Measurements from ENCODE around the gene HIRA. TPM values are rescaled to one million over a fixed set of nuclear protein-coding genes. Genes with fewer than 3 reads are reported as not detected.

The HIRA gene, protein sequence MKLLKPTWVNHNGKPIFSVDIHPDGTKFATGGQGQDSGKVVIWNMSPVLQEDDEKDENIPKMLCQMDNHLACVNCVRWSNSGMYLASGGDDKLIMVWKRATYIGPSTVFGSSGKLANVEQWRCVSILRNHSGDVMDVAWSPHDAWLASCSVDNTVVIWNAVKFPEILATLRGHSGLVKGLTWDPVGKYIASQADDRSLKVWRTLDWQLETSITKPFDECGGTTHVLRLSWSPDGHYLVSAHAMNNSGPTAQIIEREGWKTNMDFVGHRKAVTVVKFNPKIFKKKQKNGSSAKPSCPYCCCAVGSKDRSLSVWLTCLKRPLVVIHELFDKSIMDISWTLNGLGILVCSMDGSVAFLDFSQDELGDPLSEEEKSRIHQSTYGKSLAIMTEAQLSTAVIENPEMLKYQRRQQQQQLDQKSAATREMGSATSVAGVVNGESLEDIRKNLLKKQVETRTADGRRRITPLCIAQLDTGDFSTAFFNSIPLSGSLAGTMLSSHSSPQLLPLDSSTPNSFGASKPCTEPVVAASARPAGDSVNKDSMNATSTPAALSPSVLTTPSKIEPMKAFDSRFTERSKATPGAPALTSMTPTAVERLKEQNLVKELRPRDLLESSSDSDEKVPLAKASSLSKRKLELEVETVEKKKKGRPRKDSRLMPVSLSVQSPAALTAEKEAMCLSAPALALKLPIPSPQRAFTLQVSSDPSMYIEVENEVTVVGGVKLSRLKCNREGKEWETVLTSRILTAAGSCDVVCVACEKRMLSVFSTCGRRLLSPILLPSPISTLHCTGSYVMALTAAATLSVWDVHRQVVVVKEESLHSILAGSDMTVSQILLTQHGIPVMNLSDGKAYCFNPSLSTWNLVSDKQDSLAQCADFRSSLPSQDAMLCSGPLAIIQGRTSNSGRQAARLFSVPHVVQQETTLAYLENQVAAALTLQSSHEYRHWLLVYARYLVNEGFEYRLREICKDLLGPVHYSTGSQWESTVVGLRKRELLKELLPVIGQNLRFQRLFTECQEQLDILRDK
- 100 to 1,000 TPM in 1 of 4 donors, 10 to 100 TPM in 3; 24.9 to 104 (median 31.8) TPM for total RNA-seq

DNA sequence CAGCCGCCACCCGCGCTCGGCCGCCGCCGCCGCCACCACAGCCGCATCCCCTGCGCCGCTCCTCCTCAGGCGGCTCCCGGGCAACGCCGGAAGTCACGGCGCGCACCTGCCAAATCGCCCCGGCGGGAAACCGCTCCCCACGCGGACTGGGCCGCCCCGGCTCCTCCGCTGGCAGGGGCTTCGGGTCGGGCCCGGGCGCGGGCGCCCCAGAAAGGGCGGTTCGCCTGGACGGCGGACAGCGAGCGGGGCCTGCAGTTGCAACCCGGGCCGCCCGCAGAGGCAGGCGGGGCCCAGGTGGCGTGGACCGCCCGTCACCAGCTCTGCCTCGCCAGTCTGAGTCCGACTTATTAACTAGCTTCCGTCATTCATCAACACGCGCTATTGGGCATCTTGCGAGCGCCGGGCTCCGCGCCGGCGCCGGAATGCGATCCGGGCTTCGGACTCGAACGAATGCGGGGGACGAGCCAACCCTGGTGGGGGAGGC, at the start of gene HIRA:
HIRA (minus strand) TSS at position 85 of the 484 bp plus-strand sequence. CDS start 257 bp downstream, outside the sequence.
- H3K4me1 ChIP-seq, result peaks cover 0 to 31% (median 9%) of the 10 kb centered on the region in 4 donors
- H3K36me3 ChIP-seq, result peaks cover 0 to 18% (median 0%) of the 10 kb centered on the region in 3 donors
- H3K27me3 ChIP-seq, result no peaks in the 10 kb centered on the region
- TF ChIP-seq POLR2A (IDR thresholded peaks at IDR 0.05), result no peak
- TF ChIP-seq CTCF (IDR thresholded peaks at IDR 0.05), result no peak
- H3K4me3 ChIP-seq, result peak within 1 kb of the TSS; percentile 67 to 93 (median 84)
- peak; percentile 75 to 90 (median 87) for DNase-seq
- H3K9me3 ChIP-seq, result no peaks in the 10 kb centered on the region
- peak within 1 kb of the TSS; percentile 94 to 98 (median 94) for H3K27ac ChIP-seq

- no peak for DNase-seq
- TF ChIP-seq CTCF (IDR thresholded peaks at IDR 0.05) (no peak), POLR2A (IDR thresholded peaks at IDR 0.05) (no peak)
- Histone ChIP-seq H3K9me3 (no peaks in the 10 kb centered on the region), H3K36me3 (no peaks in the 10 kb centered on the region), H3K4me3 (no peak overlapping the region), H3K27me3 (no peaks in the 10 kb centered on the region), H3K27ac (no peak overlapping the region), H3K4me1 (peaks cover 0 to 21% (median 6%) of the 10 kb centered on the region in 4 donors)
Observed at GRCh38 chr22:19480789-19481188, 49.3 kb upstream of the HIRA start.

DNA sequence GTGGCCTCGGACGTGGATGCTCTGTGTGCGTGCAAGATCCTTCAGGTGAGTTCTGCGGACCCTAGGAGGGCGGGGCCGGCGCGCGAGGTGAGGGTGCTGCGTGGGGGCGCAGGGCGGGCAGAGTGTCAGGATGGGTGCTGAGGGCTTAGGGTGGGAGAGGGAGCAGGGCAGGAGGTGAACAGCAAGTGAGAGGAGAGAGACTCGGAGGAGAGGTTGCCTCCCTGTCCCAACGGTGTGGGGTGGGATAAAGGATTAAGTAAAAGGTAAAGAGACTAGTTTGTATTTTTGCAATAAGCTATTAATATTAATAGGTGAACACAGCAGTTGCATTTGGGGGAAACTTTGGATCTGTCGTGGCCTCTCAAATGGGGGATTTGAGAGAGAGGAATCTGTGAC, 48.6 kb upstream of the HIRA start:
- TF ChIP-seq POLR2A (IDR thresholded peaks at IDR 0.05), result no peak
- TF ChIP-seq CTCF (IDR thresholded peaks at IDR 0.05), result no peak
- Histone ChIP-seq H3K9me3 (no peaks in the 10 kb centered on the region), H3K4me1 (peaks cover 0 to 21% (median 6%) of the 10 kb centered on the region in 4 donors), H3K27me3 (no peaks in the 10 kb centered on the region), H3K4me3 (peak overlapping the region; percentile 76 to 93 (median 82)), H3K36me3 (peaks cover 0 to 2% (median 0%) of the 10 kb centered on the region in 3 donors), H3K27ac (peak overlapping the region in 1 of 4 donors; percentile 85)
- no peak for DNase-seq

GRCh38 chr22:19479355-19480172, 48.0 kb upstream of the HIRA start, which contains the start of gene CDC45:
Gene CDC45 (plus strand): TSS chr22:19479920. CDS start chr22:19479969, 49 bp downstream.
- H3K4me1 ChIP-seq, result peaks cover 0 to 21% (median 6%) of the 10 kb centered on the region in 4 donors
- TF ChIP-seq POLR2A (IDR thresholded peaks at IDR 0.05) (no peak), CTCF (IDR thresholded peaks at IDR 0.05) (no peak)
- DNase-seq, result peak; percentile 93 to 98 (median 95)
- peak within 1 kb of the TSS; percentile 85 to 96 (median 92) for H3K27ac ChIP-seq
- peak within 1 kb of the TSS; percentile 76 to 93 (median 82) for H3K4me3 ChIP-seq
- no peaks in the 10 kb centered on the region for H3K9me3 ChIP-seq
- H3K27me3 ChIP-seq, result no peaks in the 10 kb centered on the region
- peaks cover 0 to 8% (median 0%) of the 10 kb centered on the region in 3 donors for H3K36me3 ChIP-seq
